GM12878 (cell line): ENCODE data around the gene MT1E. TPM values are rescaled to one million over a fixed set of nuclear protein-coding genes. Genes with fewer than 3 reads are reported as not detected.

Source experiments
- ATF7 ChIP-seq: fragments of 450-650 bp; IDR thresholded peaks from 2 replicates; pipeline ENCODE4 v1.6.1; 2016; ENCODE audit warnings: low read depth, mild to moderate bottlenecking
- BCL11A ChIP-seq: IDR thresholded peaks from 2 replicates; pipeline ENCODE4 v1.6.1; 2011; ENCODE audit warnings: low read depth, low read length
- KAT2A ChIP-seq: conservative IDR thresholded peaks from 2 replicates; pipeline ENCODE4 v1.6.1; 2011; ENCODE audit warnings: low read depth, low read length; ENCODE audit not compliant: control insufficient read depth
- RUNX3 ChIP-seq: IDR thresholded peaks from 2 replicates; pipeline ENCODE4 v1.6.1; 2012; ENCODE audit warnings: low read length, inconsistent platforms
- YY1 ChIP-seq: IDR thresholded peaks from 2 replicates; pipeline ENCODE4 v1.6.1; 2011; ENCODE audit warnings: low read depth, mild to moderate bottlenecking, low read length
- polyA plus RNA-seq, 11 experiments: library from polyadenylated mRNA; depleted of rRNA in 4 of 11; unstranded in 6 of 11; stranded (reverse) in 5 of 11; fragments of >200 nt; fragmentation: Nextera tagmentation in 4 of 11; fragmentation: Illumina TruSeq in 1 of 11; extraction: Ambion mirVana in 4 of 11; extraction: Trizol in 1 of 11; gene quantifications; 1 replicate in 1 of 11; 2 replicates in 10 of 11; pipeline versions ENCODE4 v1.2.1 to v1.2.3, GENCODE V29; 2011 to 2016; ENCODE audit warnings: inconsistent platforms in 2 of 11, missing spikeins in 2 of 11, low read depth in 1 of 11
- total RNA-seq, 4 experiments: library from RNA; depleted of rRNA in 3 of 4; stranded (reverse); fragments of >200 nt in 3 of 4; fragmentation: Illumina TruSeq in 1 of 4; extraction: Trizol in 1 of 4; gene quantifications; 2 replicates each; pipeline versions ENCODE4 v1.2.1 to v1.2.3, GENCODE V29; 2013 to 2021
- TF ChIP-seq, protein P1 (sequence below): IDR thresholded peaks from 2 replicates; pipeline ENCODE4 v1.6.1; 2012; ENCODE audit warnings: improper control_type of control experiment, low read depth, low read length; ENCODE audit not compliant: insufficient replicate concordance
- TF ChIP-seq, protein P2 (sequence below): fragments of 450-650 bp; IDR thresholded peaks from 2 replicates; pipeline ENCODE4 v1.6.1; 2017; ENCODE audit warnings: mild to moderate bottlenecking
- TF ChIP-seq, protein P3 (sequence below): fragments of 150-350 bp; IDR thresholded peaks from 2 replicates; pipeline ENCODE4 v1.6.1; 2016; ENCODE audit warnings: low read depth, low read length
- TF ChIP-seq, protein P4 (sequence below): fragments of 450-650 bp; formaldehyde crosslinking; IDR thresholded peaks from 2 replicates; pipeline ENCODE4 v1.4.0; 2020; ENCODE audit warnings: mild to moderate bottlenecking, moderate library complexity
- TF ChIP-seq, protein P5 (sequence below): fragments of 450-650 bp; IDR thresholded peaks from 2 replicates; pipeline ENCODE4 v1.6.1; 2016; ENCODE audit warnings: mild to moderate bottlenecking
- TF ChIP-seq, protein P6 (sequence below): IDR thresholded peaks from 2 replicates; pipeline ENCODE4 v1.6.1; 2011; ENCODE audit warnings: low read depth, mild to moderate bottlenecking, low read length, moderate library complexity, borderline replicate concordance; ENCODE audit errors: extremely low read depth

The MT1E gene
- total and polyA plus RNA-seq, 10 of the 15 experiments (the other 5 are each of a cell fraction or from before 2014, with no cell fraction given): 5.8 to 22.3 (median 16.5) TPM

DNA sequence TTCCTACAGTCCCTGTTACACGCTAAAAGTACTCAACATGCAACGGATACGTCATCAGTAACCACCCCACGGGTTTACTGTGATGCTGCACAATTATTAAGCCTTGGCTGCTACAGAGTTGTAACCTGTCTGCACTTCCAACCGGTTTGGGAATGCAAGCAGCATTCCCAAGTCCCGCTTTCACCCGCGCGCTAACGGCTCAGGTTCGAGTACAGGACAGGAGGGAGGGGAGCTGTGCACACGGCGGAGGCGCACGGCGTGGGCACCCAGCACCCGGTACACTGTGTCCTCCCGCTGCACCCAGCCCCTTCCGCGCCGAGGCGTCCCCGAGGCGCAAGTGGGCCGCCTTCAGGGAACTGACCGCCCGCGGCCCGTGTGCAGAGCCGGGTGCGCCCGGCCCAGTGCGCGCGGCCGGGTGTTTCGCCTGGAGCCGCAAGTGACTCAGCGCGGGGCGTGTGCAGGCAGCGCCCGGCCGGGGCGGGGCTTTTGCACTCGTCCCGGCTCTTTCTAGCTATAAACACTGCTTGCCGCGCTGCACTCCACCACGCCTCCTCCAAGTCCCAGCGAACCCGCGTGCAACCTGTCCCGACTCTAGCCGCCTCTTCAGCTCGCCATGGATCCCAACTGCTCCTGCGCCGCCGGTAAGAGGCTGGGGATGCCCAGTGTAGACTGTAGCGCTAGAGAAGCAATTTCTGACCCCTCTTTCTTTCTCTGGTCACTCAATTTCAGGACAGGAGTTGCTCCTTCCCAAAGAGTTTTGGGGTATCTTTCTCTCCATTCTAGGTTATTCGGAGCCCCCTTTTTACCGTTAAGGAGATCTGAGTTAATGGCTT lies 17.3 kb upstream of the MT1E start, which contains the start of gene MT2A (continued):
- TF ChIP-seq, protein P1, sequence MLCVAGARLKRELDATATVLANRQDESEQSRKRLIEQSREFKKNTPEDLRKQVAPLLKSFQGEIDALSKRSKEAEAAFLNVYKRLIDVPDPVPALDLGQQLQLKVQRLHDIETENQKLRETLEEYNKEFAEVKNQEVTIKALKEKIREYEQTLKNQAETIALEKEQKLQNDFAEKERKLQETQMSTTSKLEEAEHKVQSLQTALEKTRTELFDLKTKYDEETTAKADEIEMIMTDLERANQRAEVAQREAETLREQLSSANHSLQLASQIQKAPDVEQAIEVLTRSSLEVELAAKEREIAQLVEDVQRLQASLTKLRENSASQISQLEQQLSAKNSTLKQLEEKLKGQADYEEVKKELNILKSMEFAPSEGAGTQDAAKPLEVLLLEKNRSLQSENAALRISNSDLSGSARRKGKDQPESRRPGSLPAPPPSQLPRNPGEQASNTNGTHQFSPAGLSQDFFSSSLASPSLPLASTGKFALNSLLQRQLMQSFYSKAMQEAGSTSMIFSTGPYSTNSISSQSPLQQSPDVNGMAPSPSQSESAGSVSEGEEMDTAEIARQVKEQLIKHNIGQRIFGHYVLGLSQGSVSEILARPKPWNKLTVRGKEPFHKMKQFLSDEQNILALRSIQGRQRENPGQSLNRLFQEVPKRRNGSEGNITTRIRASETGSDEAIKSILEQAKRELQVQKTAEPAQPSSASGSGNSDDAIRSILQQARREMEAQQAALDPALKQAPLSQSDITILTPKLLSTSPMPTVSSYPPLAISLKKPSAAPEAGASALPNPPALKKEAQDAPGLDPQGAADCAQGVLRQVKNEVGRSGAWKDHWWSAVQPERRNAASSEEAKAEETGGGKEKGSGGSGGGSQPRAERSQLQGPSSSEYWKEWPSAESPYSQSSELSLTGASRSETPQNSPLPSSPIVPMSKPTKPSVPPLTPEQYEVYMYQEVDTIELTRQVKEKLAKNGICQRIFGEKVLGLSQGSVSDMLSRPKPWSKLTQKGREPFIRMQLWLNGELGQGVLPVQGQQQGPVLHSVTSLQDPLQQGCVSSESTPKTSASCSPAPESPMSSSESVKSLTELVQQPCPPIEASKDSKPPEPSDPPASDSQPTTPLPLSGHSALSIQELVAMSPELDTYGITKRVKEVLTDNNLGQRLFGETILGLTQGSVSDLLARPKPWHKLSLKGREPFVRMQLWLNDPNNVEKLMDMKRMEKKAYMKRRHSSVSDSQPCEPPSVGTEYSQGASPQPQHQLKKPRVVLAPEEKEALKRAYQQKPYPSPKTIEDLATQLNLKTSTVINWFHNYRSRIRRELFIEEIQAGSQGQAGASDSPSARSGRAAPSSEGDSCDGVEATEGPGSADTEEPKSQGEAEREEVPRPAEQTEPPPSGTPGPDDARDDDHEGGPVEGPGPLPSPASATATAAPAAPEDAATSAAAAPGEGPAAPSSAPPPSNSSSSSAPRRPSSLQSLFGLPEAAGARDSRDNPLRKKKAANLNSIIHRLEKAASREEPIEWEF: no peak
- TF ChIP-seq, protein P2, sequence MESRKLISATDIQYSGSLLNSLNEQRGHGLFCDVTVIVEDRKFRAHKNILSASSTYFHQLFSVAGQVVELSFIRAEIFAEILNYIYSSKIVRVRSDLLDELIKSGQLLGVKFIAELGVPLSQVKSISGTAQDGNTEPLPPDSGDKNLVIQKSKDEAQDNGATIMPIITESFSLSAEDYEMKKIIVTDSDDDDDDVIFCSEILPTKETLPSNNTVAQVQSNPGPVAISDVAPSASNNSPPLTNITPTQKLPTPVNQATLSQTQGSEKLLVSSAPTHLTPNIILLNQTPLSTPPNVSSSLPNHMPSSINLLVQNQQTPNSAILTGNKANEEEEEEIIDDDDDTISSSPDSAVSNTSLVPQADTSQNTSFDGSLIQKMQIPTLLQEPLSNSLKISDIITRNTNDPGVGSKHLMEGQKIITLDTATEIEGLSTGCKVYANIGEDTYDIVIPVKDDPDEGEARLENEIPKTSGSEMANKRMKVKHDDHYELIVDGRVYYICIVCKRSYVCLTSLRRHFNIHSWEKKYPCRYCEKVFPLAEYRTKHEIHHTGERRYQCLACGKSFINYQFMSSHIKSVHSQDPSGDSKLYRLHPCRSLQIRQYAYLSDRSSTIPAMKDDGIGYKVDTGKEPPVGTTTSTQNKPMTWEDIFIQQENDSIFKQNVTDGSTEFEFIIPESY: no peak
- TF ChIP-seq YY1 (no peak), RUNX3 (peak; percentile 46; the same call in 1 of the 2 replicates), BCL11A (no peak), KAT2A (no peak), ATF7 (no peak)
- TF ChIP-seq, protein P3, sequence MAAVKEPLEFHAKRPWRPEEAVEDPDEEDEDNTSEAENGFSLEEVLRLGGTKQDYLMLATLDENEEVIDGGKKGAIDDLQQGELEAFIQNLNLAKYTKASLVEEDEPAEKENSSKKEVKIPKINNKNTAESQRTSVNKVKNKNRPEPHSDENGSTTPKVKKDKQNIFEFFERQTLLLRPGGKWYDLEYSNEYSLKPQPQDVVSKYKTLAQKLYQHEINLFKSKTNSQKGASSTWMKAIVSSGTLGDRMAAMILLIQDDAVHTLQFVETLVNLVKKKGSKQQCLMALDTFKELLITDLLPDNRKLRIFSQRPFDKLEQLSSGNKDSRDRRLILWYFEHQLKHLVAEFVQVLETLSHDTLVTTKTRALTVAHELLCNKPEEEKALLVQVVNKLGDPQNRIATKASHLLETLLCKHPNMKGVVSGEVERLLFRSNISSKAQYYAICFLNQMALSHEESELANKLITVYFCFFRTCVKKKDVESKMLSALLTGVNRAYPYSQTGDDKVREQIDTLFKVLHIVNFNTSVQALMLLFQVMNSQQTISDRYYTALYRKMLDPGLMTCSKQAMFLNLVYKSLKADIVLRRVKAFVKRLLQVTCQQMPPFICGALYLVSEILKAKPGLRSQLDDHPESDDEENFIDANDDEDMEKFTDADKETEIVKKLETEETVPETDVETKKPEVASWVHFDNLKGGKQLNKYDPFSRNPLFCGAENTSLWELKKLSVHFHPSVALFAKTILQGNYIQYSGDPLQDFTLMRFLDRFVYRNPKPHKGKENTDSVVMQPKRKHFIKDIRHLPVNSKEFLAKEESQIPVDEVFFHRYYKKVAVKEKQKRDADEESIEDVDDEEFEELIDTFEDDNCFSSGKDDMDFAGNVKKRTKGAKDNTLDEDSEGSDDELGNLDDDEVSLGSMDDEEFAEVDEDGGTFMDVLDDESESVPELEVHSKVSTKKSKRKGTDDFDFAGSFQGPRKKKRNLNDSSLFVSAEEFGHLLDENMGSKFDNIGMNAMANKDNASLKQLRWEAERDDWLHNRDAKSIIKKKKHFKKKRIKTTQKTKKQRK: no peak
- TF ChIP-seq, protein P4, sequence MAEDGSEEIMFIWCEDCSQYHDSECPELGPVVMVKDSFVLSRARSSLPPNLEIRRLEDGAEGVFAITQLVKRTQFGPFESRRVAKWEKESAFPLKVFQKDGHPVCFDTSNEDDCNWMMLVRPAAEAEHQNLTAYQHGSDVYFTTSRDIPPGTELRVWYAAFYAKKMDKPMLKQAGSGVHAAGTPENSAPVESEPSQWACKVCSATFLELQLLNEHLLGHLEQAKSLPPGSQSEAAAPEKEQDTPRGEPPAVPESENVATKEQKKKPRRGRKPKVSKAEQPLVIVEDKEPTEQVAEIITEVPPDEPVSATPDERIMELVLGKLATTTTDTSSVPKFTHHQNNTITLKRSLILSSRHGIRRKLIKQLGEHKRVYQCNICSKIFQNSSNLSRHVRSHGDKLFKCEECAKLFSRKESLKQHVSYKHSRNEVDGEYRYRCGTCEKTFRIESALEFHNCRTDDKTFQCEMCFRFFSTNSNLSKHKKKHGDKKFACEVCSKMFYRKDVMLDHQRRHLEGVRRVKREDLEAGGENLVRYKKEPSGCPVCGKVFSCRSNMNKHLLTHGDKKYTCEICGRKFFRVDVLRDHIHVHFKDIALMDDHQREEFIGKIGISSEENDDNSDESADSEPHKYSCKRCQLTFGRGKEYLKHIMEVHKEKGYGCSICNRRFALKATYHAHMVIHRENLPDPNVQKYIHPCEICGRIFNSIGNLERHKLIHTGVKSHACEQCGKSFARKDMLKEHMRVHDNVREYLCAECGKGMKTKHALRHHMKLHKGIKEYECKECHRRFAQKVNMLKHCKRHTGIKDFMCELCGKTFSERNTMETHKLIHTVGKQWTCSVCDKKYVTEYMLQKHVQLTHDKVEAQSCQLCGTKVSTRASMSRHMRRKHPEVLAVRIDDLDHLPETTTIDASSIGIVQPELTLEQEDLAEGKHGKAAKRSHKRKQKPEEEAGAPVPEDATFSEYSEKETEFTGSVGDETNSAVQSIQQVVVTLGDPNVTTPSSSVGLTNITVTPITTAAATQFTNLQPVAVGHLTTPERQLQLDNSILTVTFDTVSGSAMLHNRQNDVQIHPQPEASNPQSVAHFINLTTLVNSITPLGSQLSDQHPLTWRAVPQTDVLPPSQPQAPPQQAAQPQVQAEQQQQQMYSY (CRISPR knock-in tag): no peak
- TF ChIP-seq, protein P5, sequence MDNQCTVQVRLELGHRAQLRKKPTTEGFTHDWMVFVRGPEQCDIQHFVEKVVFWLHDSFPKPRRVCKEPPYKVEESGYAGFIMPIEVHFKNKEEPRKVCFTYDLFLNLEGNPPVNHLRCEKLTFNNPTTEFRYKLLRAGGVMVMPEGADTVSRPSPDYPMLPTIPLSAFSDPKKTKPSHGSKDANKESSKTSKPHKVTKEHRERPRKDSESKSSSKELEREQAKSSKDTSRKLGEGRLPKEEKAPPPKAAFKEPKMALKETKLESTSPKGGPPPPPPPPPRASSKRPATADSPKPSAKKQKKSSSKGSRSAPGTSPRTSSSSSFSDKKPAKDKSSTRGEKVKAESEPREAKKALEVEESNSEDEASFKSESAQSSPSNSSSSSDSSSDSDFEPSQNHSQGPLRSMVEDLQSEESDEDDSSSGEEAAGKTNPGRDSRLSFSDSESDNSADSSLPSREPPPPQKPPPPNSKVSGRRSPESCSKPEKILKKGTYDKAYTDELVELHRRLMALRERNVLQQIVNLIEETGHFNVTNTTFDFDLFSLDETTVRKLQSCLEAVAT: 0 out of 2 replicates have a peak, but pooled peaks have one; percentile 37
- TF ChIP-seq, protein P6, sequence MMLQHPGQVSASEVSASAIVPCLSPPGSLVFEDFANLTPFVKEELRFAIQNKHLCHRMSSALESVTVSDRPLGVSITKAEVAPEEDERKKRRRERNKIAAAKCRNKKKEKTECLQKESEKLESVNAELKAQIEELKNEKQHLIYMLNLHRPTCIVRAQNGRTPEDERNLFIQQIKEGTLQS: no peak
